Fibroblast of peridontal ligament (primary cell): Measurements from ENCODE around the gene PDE8A.
"Not testable (repeated sequence)": the region's sequence is repeated elsewhere in the genome, so short reads cannot be mapped to it uniquely, and the experiment has no call there.

Experiments
- DNase-seq: peaks from one replicate; pipeline ENCODE4 v3.0.0-alpha.2; 2010; ENCODE audit errors: extremely low read depth

Gene PDE8A

DNA sequence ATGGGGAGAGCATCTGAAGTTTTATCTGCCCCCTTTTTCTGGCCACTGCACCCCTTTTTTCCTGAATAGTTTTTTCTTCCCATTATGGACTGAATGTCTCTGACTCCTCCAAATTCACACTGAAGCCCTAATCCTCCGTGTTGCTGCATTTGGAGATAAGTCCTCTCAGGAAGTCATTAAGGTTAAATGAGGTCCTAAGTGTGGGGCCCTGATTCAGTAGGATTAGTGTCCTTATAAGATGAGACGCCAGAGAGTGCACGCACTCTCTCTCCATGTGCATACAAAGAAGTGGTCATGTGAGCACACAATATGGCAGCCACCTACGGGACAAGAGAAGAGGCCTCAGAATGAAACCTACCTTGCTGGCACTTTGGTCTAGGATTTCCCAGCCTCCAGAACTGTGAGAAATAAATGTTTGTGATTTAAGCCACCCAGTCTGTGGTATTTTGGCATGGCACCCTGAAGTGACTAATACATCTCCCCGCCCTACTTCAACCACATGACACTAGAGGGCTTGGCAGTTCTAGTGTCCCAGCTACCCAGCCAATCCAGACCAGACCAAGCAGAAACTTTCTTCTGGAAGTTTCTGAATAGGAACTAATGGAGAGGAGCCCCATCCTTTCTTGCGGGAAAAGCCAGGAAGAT, 191.3 kb downstream of the PDE8A start:
- no peak for DNase-seq

GRCh38 chr15:85173630-85174029, 192.0 kb downstream of the PDE8A start:
- DNase-seq: not testable (repeated sequence)

GRCh38 chr15:85174521-85174920, 192.9 kb downstream of the PDE8A start:
- no peak for DNase-seq

GRCh38 chr15:85177042-85177515, 195.4 kb downstream of the PDE8A start:
- peak; percentile 18 for DNase-seq

- DNase-seq: no peak
These were observed 196.7 kb downstream of the PDE8A start for GRCh38 chr15:85178308-85178707.

GRCh38 chr15:85179700-85180099, 198.0 kb downstream of the PDE8A start:
- no peak for DNase-seq

- not testable (repeated sequence) for DNase-seq
These were observed 203.7 kb downstream of the PDE8A start for GRCh38 chr15:85185350-85185749.

GRCh38 chr15:85188171-85188577, 206.5 kb downstream of the PDE8A start:
- DNase-seq: not testable (repeated sequence)
